Left ventricle myocardium superior (tissue), 1 donor: ENCODE data around the gene PNKP. TPM values are rescaled to one million over a fixed set of nuclear protein-coding genes. Genes with fewer than 3 reads are reported as not detected.

Experiments used
- ATAC-seq: fragments of 200-7000 bp; cut with Tn5 transposase; one replicate; pipeline ENCODE4 v1.9.1; 2020; ENCODE audit warnings: mild to moderate bottlenecking, moderate library complexity
- DNase-seq: peaks from one replicate; pipeline ENCODE4 v3.0.0-alpha.2; 2020
- intact Hi-C: fragments of 100-400 bp; cut with micrococcal nuclease; formaldehyde crosslinking; loops from one replicate; pipeline ENCODE4 v1.11.0; 2022
- total RNA-seq: library from RNA; stranded (reverse); fragmentation: NEBNext Ultra II Directional; extraction: Animal tissue kit (Norgen Biotek cat#: 25700); gene quantifications from one replicate; pipeline ENCODE4 v1.2.1, GENCODE V29; 2021
- donor health status: DM: no; HTN: yes; CAD: no; lungs with severe emphysema.

The PNKP gene
- total RNA-seq, 1 donor from 2014 or later, result 39.1 TPM

DNA sequence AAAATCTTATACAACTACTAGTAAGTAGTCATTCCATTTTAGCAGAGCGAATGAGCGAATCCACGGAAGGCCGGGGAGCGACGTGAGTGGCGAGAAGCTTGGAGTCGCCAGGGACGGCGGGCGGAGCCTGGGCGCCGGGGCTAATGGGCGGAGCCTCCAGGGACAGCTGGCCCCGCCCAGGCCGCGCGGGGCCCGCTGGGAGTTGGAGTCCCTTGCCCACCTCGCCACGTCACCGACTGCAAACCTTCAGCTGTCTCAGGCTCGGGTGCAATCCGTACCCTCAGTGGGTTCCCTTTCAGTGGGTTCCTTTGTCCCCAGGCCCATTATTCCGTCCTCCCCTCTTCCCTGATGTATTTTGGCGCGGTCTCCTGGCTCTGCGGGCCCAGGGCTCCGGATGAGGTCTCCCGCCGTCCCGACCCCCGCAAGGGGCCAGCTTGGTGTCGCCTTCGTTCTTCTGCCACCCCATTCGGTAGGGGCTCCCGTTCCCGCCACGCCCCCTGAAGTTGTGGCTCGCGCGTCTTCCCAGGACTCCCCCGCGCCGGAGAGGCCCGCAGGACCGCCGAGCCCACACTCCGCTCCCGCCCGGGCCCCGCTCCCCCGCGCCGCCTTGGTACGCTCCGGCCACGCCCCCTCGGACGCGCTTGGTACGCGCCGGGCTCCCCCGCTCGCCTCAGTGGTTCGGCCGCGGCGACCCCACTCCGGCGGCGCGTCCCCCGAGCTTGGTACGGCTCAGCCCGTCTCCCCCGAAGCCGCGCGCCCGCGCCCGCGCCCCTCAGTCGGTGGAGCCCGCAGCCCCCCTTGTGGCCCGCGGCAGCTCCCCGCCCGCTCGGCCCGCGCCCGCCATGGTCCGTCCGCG lies 16.7 kb downstream of the PNKP start, which contains the start of gene PTOV1:
PTOV1 (plus strand) TSS at position 673 of the 856 bp plus-strand sequence.
- intact Hi-C loops, result no loop called here
- DNase-seq (peak; percentile 96), ATAC-seq (peak; percentile 94)

GRCh38 chr19:49850221-49850486 lies 17.2 kb downstream of the PNKP start:
- ATAC-seq, result peak; percentile 1
- intact Hi-C loops, result no loop called here
- DNase-seq, result no peak

GRCh38 chr19:49849433-49850220 lies 17.7 kb downstream of the PNKP start:
- ATAC-seq (no peak), DNase-seq (no peak)
- intact Hi-C loops, result no loop called here

GRCh38 chr19:49848938-49849337 lies 18.4 kb downstream of the PNKP start:
- DNase-seq (no peak), ATAC-seq (no peak)
- intact Hi-C loops, result no loop called here

GRCh38 chr19:49847731-49848696 lies 19.4 kb downstream of the PNKP start:
- no peak for DNase-seq
- no peak for ATAC-seq
- intact Hi-C loops, result no loop called here

- intact Hi-C loops, result no loop called here
- no peak for ATAC-seq
- DNase-seq, result no peak
Observed at GRCh38 chr19:49846408-49846807, 21.0 kb downstream of the PNKP start.

DNA sequence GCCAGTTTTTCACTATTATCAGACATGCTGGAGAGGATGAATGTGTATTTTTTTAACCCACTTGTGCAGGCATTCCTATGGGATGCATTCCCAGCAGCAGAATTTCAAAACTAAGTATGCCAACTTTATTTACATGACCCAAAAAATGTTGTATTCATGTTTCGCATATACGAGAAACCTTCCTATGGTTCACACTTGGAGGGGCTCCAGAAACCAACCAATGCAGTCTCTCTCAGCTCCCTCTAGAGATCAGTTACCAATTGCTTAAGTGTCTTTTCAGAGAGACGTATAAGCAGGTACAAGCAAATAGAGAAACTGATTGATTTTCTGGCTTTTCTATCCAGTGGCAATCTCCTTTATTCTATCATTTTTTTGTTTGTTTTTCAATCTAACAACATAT lies 22.0 kb downstream of the PNKP start:
- DNase-seq, result no peak
- no peak for ATAC-seq
- intact Hi-C loops, result no loop called here

DNA sequence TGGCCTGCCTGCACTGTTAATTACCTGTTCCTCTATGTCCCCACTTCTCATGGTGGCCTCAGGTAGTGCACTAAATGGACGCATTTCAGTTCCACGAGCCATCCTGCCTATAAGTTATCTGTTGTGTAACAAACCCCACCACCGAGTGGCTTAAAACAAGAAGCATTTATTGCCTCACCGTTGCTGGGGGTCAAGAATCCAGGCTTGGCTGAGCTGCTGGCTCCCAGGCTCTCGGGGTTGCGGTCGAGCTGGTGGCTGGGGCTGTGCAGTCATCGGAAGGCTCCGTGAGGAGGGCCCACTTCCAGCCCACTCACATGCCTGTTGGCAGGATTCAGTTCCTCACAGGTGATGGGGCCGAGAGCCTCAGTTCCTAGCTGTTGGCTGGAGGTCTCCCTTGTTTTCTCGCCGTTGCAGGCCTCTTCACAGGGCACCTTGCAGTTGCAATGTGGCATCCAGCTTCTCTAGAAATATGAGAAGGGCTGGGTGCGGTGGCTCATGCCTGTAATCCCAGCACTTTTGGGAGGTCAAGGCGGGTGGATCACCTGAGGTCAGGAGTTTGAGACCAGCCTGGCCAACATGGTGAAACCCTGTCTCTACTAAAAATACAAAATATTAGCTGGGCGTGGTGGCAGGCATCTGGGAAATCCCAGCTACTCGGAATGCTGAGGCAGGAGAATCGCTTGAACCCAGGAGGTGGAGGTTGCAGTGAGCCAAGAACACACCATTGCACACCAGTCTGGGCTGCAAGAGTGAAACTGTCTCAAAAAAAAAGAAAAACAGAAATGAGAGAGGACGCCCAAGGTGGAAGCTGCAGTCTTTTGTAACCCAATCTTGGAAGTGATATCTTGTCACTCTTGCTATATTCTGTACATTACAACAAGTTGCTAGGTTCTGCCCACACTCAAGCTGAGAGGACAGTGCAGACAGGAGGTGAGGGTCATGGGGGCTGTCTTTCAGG lies 23.0 kb downstream of the PNKP start:
- DNase-seq (no peak), ATAC-seq (no peak)

GRCh38 chr19:49843265-49843664 lies 24.1 kb downstream of the PNKP start:
- ATAC-seq, result no peak
- intact Hi-C loops, result no loop called here
- DNase-seq, result no peak

More for the DNA sequence above, 23.0 kb downstream of the PNKP start:
- intact Hi-C loops, result no loop called here

- intact Hi-C loops, result no loop called here
- ATAC-seq, result no peak
- no peak for DNase-seq
Observed at GRCh38 chr19:49840736-49841249, 26.6 kb downstream of the PNKP start.

DNA sequence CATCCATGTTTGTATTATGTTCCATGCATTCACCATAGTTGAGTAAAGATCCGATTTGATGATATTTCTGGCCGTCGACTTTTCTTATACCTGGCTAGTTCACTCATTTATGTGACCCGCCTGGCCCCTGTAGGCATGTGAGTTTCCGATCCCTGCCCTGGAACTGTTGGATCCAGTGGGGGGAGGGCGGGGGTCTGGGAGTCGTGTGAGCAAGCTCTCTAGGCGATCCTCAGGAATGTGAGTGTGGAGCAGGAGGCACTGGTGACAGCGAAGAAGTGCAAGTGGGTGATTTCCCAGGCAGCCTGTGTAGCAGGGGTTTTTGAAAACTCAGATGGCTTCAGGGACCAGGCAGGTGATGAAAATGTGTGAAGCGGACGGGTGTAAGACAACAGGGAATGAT lies 27.1 kb downstream of the PNKP start:
- ATAC-seq (no peak), DNase-seq (no peak)
- intact Hi-C loops, result no loop called here

GRCh38 chr19:49839713-49840112 lies 27.7 kb downstream of the PNKP start:
- no peak for DNase-seq
- intact Hi-C loops, result no loop called here
- ATAC-seq, result no peak

GRCh38 chr19:49838885-49839588 lies 28.3 kb downstream of the PNKP start:
- intact Hi-C loops, result no loop called here
- ATAC-seq, result peak; percentile 42

DNA sequence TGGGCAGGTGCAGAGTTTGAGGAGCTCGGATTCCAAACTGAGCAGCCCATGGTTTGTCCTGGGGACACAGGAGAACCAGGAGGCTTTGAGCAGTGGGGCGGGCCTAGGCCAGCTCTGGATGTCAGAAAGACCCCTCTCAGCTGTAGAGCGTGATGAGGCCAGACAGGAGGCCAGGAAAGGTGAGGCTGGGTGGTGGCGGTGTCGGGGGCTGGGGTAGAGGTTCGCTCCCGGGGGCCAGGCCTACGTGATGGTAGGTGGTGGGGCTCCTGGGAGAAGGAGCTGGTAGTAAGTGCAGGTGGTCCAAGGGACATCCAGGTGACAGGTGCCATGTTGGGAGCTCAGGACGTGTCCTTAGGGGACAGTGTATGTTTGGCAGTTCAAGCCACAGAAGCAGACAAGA lies 30.0 kb downstream of the PNKP start:
- intact Hi-C loops, result no loop called here
- DNase-seq (no peak), ATAC-seq (no peak)

More at GRCh38 chr19:49838885-49839588, 28.3 kb downstream of the PNKP start:
- DNase-seq, result no peak

- intact Hi-C loops, result no loop called here
- DNase-seq (no peak), ATAC-seq (no peak)
Observed at GRCh38 chr19:49837009-49837310, 30.4 kb downstream of the PNKP start.

DNA sequence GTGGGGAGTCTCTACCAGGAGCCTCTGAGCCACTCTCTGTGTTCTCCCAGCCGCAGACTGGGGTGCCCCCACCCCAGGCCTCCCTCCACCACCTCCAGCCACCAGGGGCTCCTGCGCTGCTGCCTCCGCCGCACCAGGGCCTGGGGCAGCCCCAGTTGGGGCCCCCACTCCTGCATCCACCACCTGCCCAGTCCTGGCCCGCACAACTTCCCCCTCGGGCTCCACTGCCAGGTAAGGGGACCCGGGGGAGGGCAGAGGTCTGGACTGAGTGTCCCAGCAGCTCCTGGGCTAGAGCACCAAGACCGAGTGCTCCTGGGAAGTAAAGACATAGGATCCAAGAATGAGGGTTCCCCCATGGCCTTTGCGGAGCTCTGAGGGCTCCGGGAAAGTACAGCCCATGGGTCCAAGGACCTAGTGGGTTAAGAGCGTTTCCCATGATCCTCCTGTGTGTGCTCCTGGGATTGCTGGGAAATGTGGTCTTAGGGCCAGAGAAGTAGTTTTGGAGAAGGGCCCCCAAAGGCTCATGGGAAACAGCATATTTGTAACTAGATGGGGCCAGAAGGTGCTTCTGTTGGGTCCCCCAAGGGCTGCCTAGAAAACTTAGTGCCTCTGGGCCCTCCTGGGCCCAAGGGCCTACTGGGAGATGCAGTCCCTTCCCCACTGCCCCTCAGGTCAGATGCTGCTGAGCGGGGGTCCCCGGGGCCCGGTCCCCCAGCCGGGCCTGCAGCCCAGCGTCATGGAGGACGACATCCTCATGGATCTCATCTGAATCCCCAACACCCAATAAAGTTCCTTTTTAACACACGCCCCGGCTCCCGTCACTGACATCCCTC lies 31.0 kb downstream of the PNKP start:
- no peak for DNase-seq
- intact Hi-C loops, result no loop called here
- ATAC-seq, result no peak

DNA sequence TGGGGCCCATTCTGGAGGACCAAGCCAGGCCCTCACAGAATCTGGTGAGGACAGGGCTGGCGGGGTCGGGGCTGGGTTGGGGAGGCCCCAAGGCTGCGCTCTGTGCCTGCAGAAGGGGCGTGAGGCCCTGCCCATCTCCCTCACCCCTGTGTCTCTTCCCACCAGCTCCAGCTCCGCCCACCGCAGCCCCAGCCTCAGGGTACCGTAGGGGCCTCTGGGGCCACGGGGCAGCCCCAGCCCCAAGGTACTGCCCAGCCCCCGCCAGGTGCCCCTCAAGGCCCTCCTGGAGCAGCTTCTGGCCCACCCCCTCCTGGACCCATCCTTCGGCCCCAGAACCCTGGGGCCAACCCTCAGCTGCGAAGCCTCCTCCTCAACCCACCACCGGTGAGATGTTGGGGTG lies 31.8 kb downstream of the PNKP start:
- no peak for DNase-seq
- no peak for ATAC-seq
- intact Hi-C loops, result no loop called here
